ENCODE measurements around the gene RAB28.
"Not testable (repeated sequence)": the region's sequence is repeated elsewhere in the genome, so short reads cannot be mapped to it uniquely, and the experiment has no call there.

The RAB28 gene

DNA sequence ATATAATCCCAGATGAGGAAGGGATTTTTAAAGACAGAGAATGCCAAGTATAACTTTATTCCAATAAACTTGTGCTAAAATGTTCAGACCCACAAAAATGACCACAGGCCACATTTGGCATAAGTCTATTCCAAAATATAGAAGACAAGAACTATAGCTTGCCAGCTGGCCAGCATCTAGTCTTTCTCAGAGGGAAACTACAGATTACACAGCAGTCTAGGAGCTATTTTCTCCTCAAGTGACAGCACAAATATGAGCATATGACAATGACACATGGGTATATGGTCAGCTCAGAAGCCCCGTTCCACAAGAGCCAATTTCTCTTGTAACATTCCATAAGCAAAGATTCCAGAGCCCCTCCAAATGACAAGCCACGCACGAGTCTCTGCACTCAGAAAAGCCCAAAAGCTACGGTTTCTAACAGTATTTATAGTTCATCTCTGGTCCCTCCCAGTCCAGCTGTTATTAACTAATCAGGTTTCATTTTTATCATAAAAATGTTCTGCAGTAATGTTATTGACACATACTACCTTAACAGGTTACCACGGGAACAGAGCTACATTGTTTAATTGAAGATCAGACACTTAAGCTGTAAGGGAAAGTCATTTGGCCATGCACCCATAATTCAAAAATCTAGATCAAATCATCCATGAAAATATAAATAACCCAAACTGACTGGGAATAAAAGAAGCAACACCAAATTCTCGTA lies 70.3 kb downstream of the RAB28 start:
- DNase-seq (ENCODE audit: low spot score): no peak
- TF ChIP-seq CTCF (IDR thresholded peaks at IDR 0.05; ENCODE audit: borderline replicate concordance, control extremely low read depth, extremely low read depth, insufficient read depth, missing control alignments): no peak
- in situ Hi-C loops (cut with MboI; ENCODE audit: low sequenced_read_pairs, unreplicated experiment): no loop called here

DNA sequence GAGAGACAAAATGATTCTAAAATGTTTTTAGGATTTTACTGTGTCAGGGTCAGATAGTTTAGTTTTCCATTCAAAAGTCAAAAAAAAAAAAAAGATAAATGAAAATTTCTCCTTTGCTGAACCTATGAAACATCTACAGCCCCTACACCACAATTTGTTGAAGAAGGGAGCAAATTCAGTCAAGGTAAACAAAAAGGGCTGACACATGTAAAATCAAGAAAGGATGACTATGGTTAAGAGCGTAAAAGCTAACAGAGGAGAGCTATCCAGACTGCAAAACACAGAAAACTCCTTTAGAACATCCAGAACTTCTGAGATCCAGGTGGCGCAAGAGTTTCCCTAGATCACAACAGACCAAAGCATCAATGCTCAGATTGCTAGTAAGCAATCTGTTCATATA lies 72.2 kb downstream of the RAB28 start:
- no peak for TF ChIP-seq CTCF (IDR thresholded peaks at IDR 0.05; ENCODE audit: borderline replicate concordance, control extremely low read depth, extremely low read depth, insufficient read depth, missing control alignments)
- DNase-seq (ENCODE audit: low spot score): no peak
- in situ Hi-C loops (cut with MboI; ENCODE audit: low sequenced_read_pairs, unreplicated experiment): no loop called here

DNA sequence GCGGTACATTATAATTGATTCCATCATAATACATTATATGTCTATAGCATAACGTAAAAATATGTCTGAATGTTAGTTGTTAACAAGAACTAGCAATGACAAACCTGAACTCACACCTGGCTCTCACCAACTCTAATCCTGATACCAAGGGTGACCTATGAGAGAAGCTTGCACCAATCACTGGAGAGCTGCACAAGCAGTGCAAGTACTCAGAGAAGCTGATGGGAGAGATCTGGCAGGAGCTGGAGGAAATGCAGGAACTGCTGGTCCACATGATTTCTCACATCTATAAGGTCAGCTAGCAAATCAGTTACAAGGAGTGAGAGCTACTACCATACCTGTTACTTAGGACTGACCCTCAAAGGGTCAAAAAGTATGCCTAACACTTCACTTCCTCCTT lies 74.8 kb downstream of the RAB28 start:
- in situ Hi-C loops (cut with MboI; ENCODE audit: low sequenced_read_pairs, unreplicated experiment): no loop called here
- DNase-seq (ENCODE audit: low spot score): no peak
- TF ChIP-seq CTCF (IDR thresholded peaks at IDR 0.05; ENCODE audit: borderline replicate concordance, control extremely low read depth, extremely low read depth, insufficient read depth, missing control alignments): no peak

GRCh38 chr4:13406156-13406555 lies 78.0 kb downstream of the RAB28 start:
- DNase-seq (ENCODE audit: low spot score); in situ Hi-C loops (cut with MboI; ENCODE audit: low sequenced_read_pairs, unreplicated experiment): not testable (repeated sequence)

GRCh38 chr4:13403833-13404232 lies 80.3 kb downstream of the RAB28 start:
- in situ Hi-C loops (cut with MboI; ENCODE audit: low sequenced_read_pairs, unreplicated experiment): no loop called here
- DNase-seq (ENCODE audit: low spot score): no peak
- TF ChIP-seq CTCF (IDR thresholded peaks at IDR 0.05; ENCODE audit: borderline replicate concordance, control extremely low read depth, extremely low read depth, insufficient read depth, missing control alignments): no peak

- in situ Hi-C loops (cut with MboI; ENCODE audit: low sequenced_read_pairs, unreplicated experiment): no loop called here
- DNase-seq (ENCODE audit: low spot score): no peak
- TF ChIP-seq CTCF (IDR thresholded peaks at IDR 0.05; ENCODE audit: borderline replicate concordance, control extremely low read depth, extremely low read depth, insufficient read depth, missing control alignments): no peak
These were observed 80.8 kb downstream of the RAB28 start for GRCh38 chr4:13403326-13403725.

- DNase-seq (ENCODE audit: low spot score): no peak
These were observed 84.9 kb downstream of the RAB28 start for GRCh38 chr4:13399257-13399656.

More at GRCh38 chr4:13399257-13399656, 84.9 kb downstream of the RAB28 start:
- in situ Hi-C loops (cut with MboI; ENCODE audit: low sequenced_read_pairs, unreplicated experiment): no loop called here
- no peak for TF ChIP-seq CTCF (IDR thresholded peaks at IDR 0.05; ENCODE audit: borderline replicate concordance, control extremely low read depth, extremely low read depth, insufficient read depth, missing control alignments)
